Testis (tissue), 3 donors: Measurements from ENCODE around the gene APCDD1L. TPM values are rescaled to one million over a fixed set of nuclear protein-coding genes. Genes with fewer than 3 reads are reported as not detected.

Experiments used
- DNase-seq: peaks from one replicate; pipeline ENCODE4 v3.0.0-alpha.2; 2019
- H3K27ac ChIP-seq, 2 donors: fragments of 200-600 bp; sonication (generic); one replicate each; pipeline ENCODE4 v1.5.1; 2019
- H3K27me3 ChIP-seq: fragments of 200-600 bp; sonication (generic); one replicate; pipeline ENCODE4 v1.5.1; 2019
- H3K36me3 ChIP-seq: fragments of 200-600 bp; sonication (generic); one replicate; pipeline ENCODE4 v1.5.1; 2017; ENCODE audit warnings: low read depth; ENCODE audit errors: missing control alignments
- H3K4me1 ChIP-seq: fragments of 200-600 bp; sonication (generic); one replicate; pipeline ENCODE4 v1.5.1; 2019
- H3K4me3 ChIP-seq, 2 donors: fragments of 200-600 bp; sonication (generic); one replicate each; pipeline ENCODE4 v1.5.1; 2017 to 2019
- H3K9me3 ChIP-seq: fragments of 200-600 bp; sonication (generic); one replicate; pipeline ENCODE4 v1.5.1; 2017
- CTCF ChIP-seq, 3 experiments: fragments of 450-650 bp in 2 of 3; fragments of 200-600 bp in 1 of 3; sonication (generic) in 1 of 3; IDR thresholded peaks; one replicate each; pipeline ENCODE4 v1.5.1; 2016 to 2019; ENCODE audit warnings: antibody characterized with exemption in 3 of 3, mild to moderate bottlenecking in 2 of 3, moderate library complexity in 1 of 3
- POLR2A ChIP-seq: fragments of 450-650 bp; IDR thresholded peaks from one replicate; pipeline ENCODE4 v1.6.1; 2017; ENCODE audit warnings: antibody characterized with exemption, mild to moderate bottlenecking, moderate library complexity
- WGBS, 2 donors: methylation state at CpG; one replicate each; pipeline ENCODE4 v1.1.5; 2018; 5-methylcytosine and 5-hydroxymethylcytosine counted together
- intact Hi-C: fragments of 100-400 bp; cut with DNase I; formaldehyde crosslinking; loops from one replicate; pipeline ENCODE4 v1.15.1; 2023; ENCODE audit warnings: low total_unique reads
- polyA plus RNA-seq: library from polyadenylated mRNA; stranded (reverse); fragments of 350-450 nt; fragmentation: Illumina TruSeq; extraction: RNeasy Lipid Tissue Mini Kit (QIAGEN cat#74804); gene quantifications from one replicate; pipeline ENCODE4 v1.2.3, GENCODE V29; 2014; ENCODE audit warnings: low read depth, low replicate concordance; ENCODE audit not compliant: insufficient read depth
- total RNA-seq, 2 donors: library from RNA; depleted of rRNA; stranded (reverse); fragments of >200 nt; gene quantifications; one replicate each; pipeline ENCODE4 v1.2.3, GENCODE V29; 2016

The APCDD1L gene
- total and polyA plus RNA-seq, 3 donors from 2014 or later = 0.12 to 0.20 TPM; not detected in 1

GRCh38 chr20:58492795-58493524 lies 22.2 kb downstream of the APCDD1L start:
- Histone ChIP-seq H3K4me1 (no peaks in the 10 kb centered on the region), H3K4me3 (no peak overlapping the region), H3K36me3 (no peaks in the 10 kb centered on the region), H3K27ac (no peak overlapping the region), H3K9me3 (no peaks in the 10 kb centered on the region), H3K27me3 (no peaks in the 10 kb centered on the region)
- no peak for DNase-seq
- 80 to 89% methylated on average over 4 of the region's 4 CpGs for WGBS, 2 donors
- intact Hi-C loops = no loop called here
- TF ChIP-seq CTCF (IDR thresholded peaks at IDR 0.05) (no peak), POLR2A (no peak)

- Histone ChIP-seq H3K27me3 (no peaks in the 10 kb centered on the region), H3K4me3 (no peak overlapping the region), H3K27ac (no peak overlapping the region), H3K9me3 (no peaks in the 10 kb centered on the region), H3K4me1 (no peaks in the 10 kb centered on the region), H3K36me3 (no peaks in the 10 kb centered on the region)
- TF ChIP-seq POLR2A = no peak
- no peak for TF ChIP-seq CTCF (IDR thresholded peaks at IDR 0.05)
- DNase-seq = no peak
- 86 to 88% methylated on average over 7 of the region's 7 CpGs for WGBS, 2 donors
- intact Hi-C loops = no loop called here
Measured at GRCh38 chr20:58492074-58492718, 23.0 kb downstream of the APCDD1L start.

GRCh38 chr20:58486207-58486606 lies 29.0 kb downstream of the APCDD1L start:
- Histone ChIP-seq H3K4me1 (no peaks in the 10 kb centered on the region), H3K9me3 (no peaks in the 10 kb centered on the region), H3K27me3 (no peaks in the 10 kb centered on the region), H3K4me3 (no peak overlapping the region), H3K27ac (no peak overlapping the region), H3K36me3 (no peaks in the 10 kb centered on the region)
- DNase-seq = no peak
- intact Hi-C loops = no loop called here
- TF ChIP-seq POLR2A (no peak), CTCF (IDR thresholded peaks at IDR 0.05) (no peak)
- WGBS, 2 donors = 48 to 56% methylated on average over 1 of the region's 1 CpG

GRCh38 chr20:58485393-58485792 lies 29.8 kb downstream of the APCDD1L start:
- intact Hi-C loops = no loop called here
- Histone ChIP-seq H3K4me1 (no peaks in the 10 kb centered on the region), H3K36me3 (no peaks in the 10 kb centered on the region), H3K4me3 (no peak overlapping the region), H3K9me3 (no peaks in the 10 kb centered on the region), H3K27me3 (no peaks in the 10 kb centered on the region), H3K27ac (no peak overlapping the region)
- 88 to 94% methylated on average over 3 of the region's 3 CpGs for WGBS, 2 donors
- DNase-seq = no peak
- TF ChIP-seq POLR2A (no peak), CTCF (IDR thresholded peaks at IDR 0.05) (no peak)
